OCI-LY3 (cell line): Measurements from ENCODE around the gene TMEM219.

Experiments used
- H2AFZ ChIP-seq: fragments of 200-600, 300-600 bp; shearing (Covaris generic); 2 replicates; pipeline ENCODE4 v1.6.0; 2014; ENCODE audit warnings: antibody characterized with exemption, low read depth, low read length
- H3K27ac ChIP-seq: fragments of 200-600, 300-600 bp; sonication (generic); 2 replicates; pipeline ENCODE4 v1.5.1; 2014; ENCODE audit warnings: mild to moderate bottlenecking, low read length, moderate library complexity, mixed read lengths
- H3K27me3 ChIP-seq: fragments of 200-600, 300-600 bp; sonication (generic); 2 replicates; pipeline ENCODE4 v1.6.1; 2014; ENCODE audit warnings: low read depth, low read length, mixed read lengths
- H3K36me3 ChIP-seq: fragments of 200-600, 300-600 bp; sonication (generic); replicated peaks from 2 replicates; pipeline ENCODE3; 2014; ENCODE audit warnings: low read depth, low read length, mixed read lengths
- H3K4me1 ChIP-seq: fragments of 300-600, 200-600 bp; sonication (generic); 2 replicates; pipeline ENCODE4 v1.6.1; 2014; ENCODE audit warnings: low read length, mixed read lengths
- H3K4me2 ChIP-seq: fragments of 200-600, 300-600 bp; sonication (generic); 2 replicates; pipeline ENCODE4 v1.6.1; 2014; ENCODE audit warnings: low read length, mixed read lengths
- H3K4me3 ChIP-seq: fragments of 300-600, 200-600 bp; sonication (generic); 2 replicates; pipeline ENCODE4 v1.5.1; 2014; ENCODE audit warnings: antibody characterized with exemption, mild to moderate bottlenecking, low read length, moderate library complexity
- H3K79me2 ChIP-seq: fragments of 300-600, 200-600 bp; shearing (Covaris generic); 2 replicates; pipeline ENCODE4 v1.6.1; 2014; ENCODE audit warnings: mild to moderate bottlenecking, low read length, mixed read lengths
- H3K9ac ChIP-seq: fragments of 300-600, 200-600 bp; shearing (Covaris generic); 2 replicates; pipeline ENCODE4 v1.6.0; 2014; ENCODE audit warnings: mild to moderate bottlenecking, low read length, moderate library complexity
- H3K9me3 ChIP-seq: fragments of 200-600, 300-600 bp; shearing (Covaris generic); 2 replicates; pipeline ENCODE4 v1.6.1; 2014; ENCODE audit warnings: low read length, mixed read lengths; ENCODE audit not compliant: insufficient read depth
- H4K20me1 ChIP-seq: fragments of 200-600, 300-600 bp; sonication (generic); 2 replicates; pipeline ENCODE4 v1.6.1; 2016; ENCODE audit warnings: low read length, mixed read lengths; ENCODE audit not compliant: insufficient read depth
- CTCF ChIP-seq: fragments of 200-600, 300-600 bp; sonication (generic); IDR thresholded peaks from 2 replicates; pipeline ENCODE4 v1.5.1; 2014; ENCODE audit warnings: antibody characterized with exemption, low read length, low read depth
- EZH2phosphoT487 ChIP-seq: fragments of 200-600 bp; shearing (Covaris generic); IDR thresholded peaks from 2 replicates; pipeline ENCODE4 v1.6.1; 2018; ENCODE audit warnings: antibody characterized with exemption, mixed run types, low read depth

The TMEM219 gene

DNA sequence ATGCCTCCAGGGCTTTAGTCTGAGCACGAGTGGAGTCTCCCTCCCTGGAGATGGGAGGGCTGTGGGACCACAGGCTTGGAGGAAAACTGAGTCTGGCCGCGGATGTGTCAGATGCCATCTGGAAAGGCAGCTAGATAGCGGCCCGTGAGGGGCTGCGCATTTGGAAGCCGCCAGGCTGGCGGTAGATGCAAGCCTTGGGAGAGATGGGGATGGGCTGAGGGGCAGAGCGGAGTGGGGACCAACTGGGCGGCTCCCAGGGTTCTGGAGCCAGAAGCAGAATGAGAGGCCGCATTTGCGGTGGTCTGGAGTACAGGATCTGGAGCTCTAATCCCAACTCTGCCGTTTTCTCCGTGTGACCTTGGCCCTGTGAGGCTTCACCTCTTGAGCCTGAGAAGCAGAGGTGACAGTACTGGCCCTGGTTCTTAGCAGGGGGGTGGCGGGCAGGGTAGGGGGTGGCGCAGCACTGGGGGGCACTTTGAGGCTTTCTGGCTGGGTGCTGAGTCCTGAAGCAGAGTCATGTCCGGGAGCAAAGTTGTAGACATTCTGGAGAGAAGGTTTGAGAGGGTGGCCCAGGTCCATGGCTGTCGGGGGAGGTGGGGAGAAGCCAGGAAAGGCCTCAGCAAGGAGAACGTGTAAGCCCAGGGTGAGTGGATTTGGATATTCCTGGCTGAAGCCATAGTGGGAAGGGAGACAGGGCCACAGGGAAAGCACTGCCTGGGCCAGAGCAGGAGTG is 40.9 kb downstream of the TMEM219 start:
- H3K36me3 ChIP-seq = peaks cover 6% of the 10 kb centered on the region

GRCh38 chr16:30003670-30004423 is 42.0 kb downstream of the TMEM219 start:
- H3K79me2 ChIP-seq = no peaks in the 10 kb centered on the region
- H3K27ac ChIP-seq = no peak overlapping the region
- H3K4me1 ChIP-seq = peaks cover 4% of the 10 kb centered on the region; the same call in 1 of the 2 replicates
- H3K9ac ChIP-seq = no peak overlapping the region
- TF ChIP-seq CTCF = no peak
- peaks cover 3% of the 10 kb centered on the region for H3K36me3 ChIP-seq
- no peaks in the 10 kb centered on the region for H4K20me1 ChIP-seq
- H3K4me2 ChIP-seq = no peak overlapping the region
- H2AFZ ChIP-seq = no peak overlapping the region
- H3K4me3 ChIP-seq = no peak overlapping the region
- no peaks in the 10 kb centered on the region for H3K27me3 ChIP-seq
- H3K9me3 ChIP-seq = no peaks in the 10 kb centered on the region

More for the DNA sequence above, 40.9 kb downstream of the TMEM219 start:
- H3K9me3 ChIP-seq = no peaks in the 10 kb centered on the region
- H3K9ac ChIP-seq = no peak overlapping the region
- H3K27me3 ChIP-seq = no peaks in the 10 kb centered on the region
- no peaks in the 10 kb centered on the region for H3K79me2 ChIP-seq
- H3K4me1 ChIP-seq = peaks cover 4% of the 10 kb centered on the region; the same call in 1 of the 2 replicates
- H3K4me3 ChIP-seq = no peak overlapping the region
- no peaks in the 10 kb centered on the region for H4K20me1 ChIP-seq
- no peak overlapping the region for H2AFZ ChIP-seq
- no peak overlapping the region for H3K27ac ChIP-seq
- no peak for TF ChIP-seq EZH2phosphoT487
- TF ChIP-seq CTCF = no peak
- H3K4me2 ChIP-seq = no peak overlapping the region

GRCh38 chr16:30004424-30004776 is 42.5 kb downstream of the TMEM219 start:
- no peaks in the 10 kb centered on the region for H3K9me3 ChIP-seq
- no peaks in the 10 kb centered on the region for H3K27me3 ChIP-seq
- H3K4me2 ChIP-seq = no peak overlapping the region
- H3K9ac ChIP-seq = no peak overlapping the region
- no peaks in the 10 kb centered on the region for H4K20me1 ChIP-seq
- TF ChIP-seq CTCF (no peak), EZH2phosphoT487 (no peak)
- H3K4me1 ChIP-seq = peaks cover 4% of the 10 kb centered on the region; the same call in 1 of the 2 replicates
- H3K27ac ChIP-seq = no peak overlapping the region
- no peak overlapping the region for H3K4me3 ChIP-seq
- H3K79me2 ChIP-seq = no peaks in the 10 kb centered on the region
- no peak overlapping the region for H2AFZ ChIP-seq
- H3K36me3 ChIP-seq = peaks cover 3% of the 10 kb centered on the region

- TF ChIP-seq EZH2phosphoT487 = no peak
- TF ChIP-seq CTCF = no peak
- H3K9ac ChIP-seq = no peak overlapping the region
- no peaks in the 10 kb centered on the region for H3K27me3 ChIP-seq
- H4K20me1 ChIP-seq = no peaks in the 10 kb centered on the region
- H3K79me2 ChIP-seq = no peaks in the 10 kb centered on the region
- no peak overlapping the region for H3K4me3 ChIP-seq
- H3K4me1 ChIP-seq = peaks cover 4% of the 10 kb centered on the region; the same call in 1 of the 2 replicates
- H3K9me3 ChIP-seq = no peaks in the 10 kb centered on the region
- no peak overlapping the region for H2AFZ ChIP-seq
- peaks cover 3% of the 10 kb centered on the region for H3K36me3 ChIP-seq
- no peak overlapping the region for H3K4me2 ChIP-seq
- no peak overlapping the region for H3K27ac ChIP-seq
These were observed 42.9 kb downstream of the TMEM219 start for GRCh38 chr16:30004811-30005242.
